ENCODE results near the gene VPS13C.

VPS13C gene

GRCh38 chr15:62093809-62094208 is 33.6 kb upstream of the VPS13C start:
- no peak overlapping the region for H4K8ac ChIP-seq (ENCODE audit: low read depth, low read length)
- no peak overlapping the region for H3K9ac ChIP-seq (ENCODE audit: low read depth, low read length, poor library complexity)
- H2AFZ ChIP-seq (ENCODE audit: low read length), result no peak overlapping the region
- no peak overlapping the region for H3K23ac ChIP-seq (ENCODE audit: low read depth, low read length, poor library complexity)
- H2BK15ac ChIP-seq (ENCODE audit: low read length), result no peak overlapping the region
- no peaks in the 10 kb centered on the region for H3K36me3 ChIP-seq (replicated peaks in 1 of 2; ENCODE audit: control insufficient read depth in 2 of 2, insufficient read depth in 2 of 2, low read length in 2 of 2)
- H3K79me1 ChIP-seq (ENCODE audit: low read depth, low read length), result no peaks in the 10 kb centered on the region
- H3K4me2 ChIP-seq (ENCODE audit: insufficient read depth, low read length, poor library complexity, severe bottlenecking), result no peak overlapping the region
- H4K91ac ChIP-seq (ENCODE audit: low read depth, low read length, poor library complexity), result no peak overlapping the region
- H3K4ac ChIP-seq (ENCODE audit: low read length), result no peak overlapping the region
- no peak overlapping the region for H2BK120ac ChIP-seq (ENCODE audit: low read depth, low read length)
- no CpG with 5 or more reads among the region's 5 CpGs for WGBS, 2 donors (ENCODE audit: extremely low coverage in 2 of 2, insufficient read length in 2 of 2, insufficient replicate concordance in 1 of 2)
- H3K27me3 ChIP-seq (ENCODE audit: control insufficient read depth in 3 of 3, insufficient read depth in 3 of 3, low read depth in 1 of 3, low read length in 3 of 3), result peaks cover 0 to 5% (median 0%) of the 10 kb centered on the region in 3 experiments
- H3K4me1 ChIP-seq (ENCODE audit: control insufficient read depth in 2 of 2, insufficient read depth in 1 of 2, low read depth in 1 of 2, low read length in 2 of 2), result no peaks in the 10 kb centered on the region
- no peaks in the 10 kb centered on the region for H3K9me3 ChIP-seq (replicated peaks in 1 of 2; ENCODE audit: control insufficient read depth in 2 of 2, insufficient read depth in 1 of 2, low read depth in 1 of 2, low read length in 2 of 2)
- no peak overlapping the region for H2BK5ac ChIP-seq (ENCODE audit: low read length)
- H2AK5ac ChIP-seq (ENCODE audit: low read depth, low read length), result no peak overlapping the region
- H3K14ac ChIP-seq (ENCODE audit: low read length), result no peak overlapping the region
- no peak overlapping the region for H3K4me3 ChIP-seq (ENCODE audit: low read length in 2 of 2)
- H3K27ac ChIP-seq (replicated peaks; ENCODE audit: low read length), result no peak overlapping the region
- H3K18ac ChIP-seq (ENCODE audit: low read length), result no peak overlapping the region
- DNase-seq (ENCODE audit: low spot score), result no peak
- no peak overlapping the region for H2BK12ac ChIP-seq (ENCODE audit: low read length)

DNA sequence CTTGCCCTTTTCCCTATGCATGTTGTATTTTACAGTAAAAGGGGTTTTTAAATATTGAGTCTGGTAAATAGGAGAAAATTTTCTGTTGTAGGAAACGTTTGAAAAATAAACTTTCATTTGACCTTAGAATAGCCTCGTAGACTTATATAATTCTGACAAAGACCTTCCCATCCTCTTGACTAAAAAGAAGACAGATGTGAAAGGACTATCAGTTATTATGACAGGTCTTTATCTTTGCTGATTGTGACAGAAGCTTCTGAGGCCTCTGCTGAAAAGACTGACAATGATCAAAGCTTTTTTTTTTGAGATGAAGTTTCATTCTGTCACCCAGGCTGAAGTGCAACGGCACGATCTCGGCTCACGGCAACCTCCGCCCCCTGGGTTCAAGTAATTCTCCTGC is 30.7 kb upstream of the VPS13C start:
- no peak overlapping the region for H3K9ac ChIP-seq (ENCODE audit: low read depth, low read length, poor library complexity)
- no peak overlapping the region for H2BK15ac ChIP-seq (ENCODE audit: low read length)
- H2BK5ac ChIP-seq (ENCODE audit: low read length), result no peak overlapping the region
- no peak overlapping the region for H2BK12ac ChIP-seq (ENCODE audit: low read length)
- H3K9me3 ChIP-seq (replicated peaks in 1 of 2; ENCODE audit: control insufficient read depth in 2 of 2, insufficient read depth in 1 of 2, low read depth in 1 of 2, low read length in 2 of 2), result no peaks in the 10 kb centered on the region
- H3K27me3 ChIP-seq (ENCODE audit: control insufficient read depth in 3 of 3, insufficient read depth in 3 of 3, low read depth in 1 of 3, low read length in 3 of 3), result peaks cover 0 to 5% (median 0%) of the 10 kb centered on the region in 3 experiments
- H3K4me1 ChIP-seq (ENCODE audit: control insufficient read depth in 2 of 2, insufficient read depth in 1 of 2, low read depth in 1 of 2, low read length in 2 of 2), result no peaks in the 10 kb centered on the region
- no peak overlapping the region for H3K4ac ChIP-seq (ENCODE audit: low read length)
- H3K4me3 ChIP-seq (ENCODE audit: low read length in 2 of 2), result no peak overlapping the region
- no peaks in the 10 kb centered on the region for H3K36me3 ChIP-seq (replicated peaks in 1 of 2; ENCODE audit: control insufficient read depth in 2 of 2, insufficient read depth in 2 of 2, low read length in 2 of 2)
- no peak overlapping the region for H3K4me2 ChIP-seq (ENCODE audit: insufficient read depth, low read length, poor library complexity, severe bottlenecking)
- H2AK5ac ChIP-seq (ENCODE audit: low read depth, low read length), result no peak overlapping the region
- no peak overlapping the region for H4K8ac ChIP-seq (ENCODE audit: low read depth, low read length)
- no peak overlapping the region for H2BK120ac ChIP-seq (ENCODE audit: low read depth, low read length)
- no peak overlapping the region for H3K27ac ChIP-seq (replicated peaks; ENCODE audit: low read length)
- DNase-seq (ENCODE audit: low spot score), result no peak
- no peak overlapping the region for H3K18ac ChIP-seq (ENCODE audit: low read length)
- no peak overlapping the region for H3K23ac ChIP-seq (ENCODE audit: low read depth, low read length, poor library complexity)
- WGBS, 2 donors (ENCODE audit: extremely low coverage in 2 of 2, insufficient read length in 2 of 2, insufficient replicate concordance in 1 of 2), result no CpG with 5 or more reads among the region's 7 CpGs
- H2AFZ ChIP-seq (ENCODE audit: low read length), result no peak overlapping the region
- no peaks in the 10 kb centered on the region for H3K79me1 ChIP-seq (ENCODE audit: low read depth, low read length)
- H3K14ac ChIP-seq (ENCODE audit: low read length), result no peak overlapping the region
- no peak overlapping the region for H4K91ac ChIP-seq (ENCODE audit: low read depth, low read length, poor library complexity)

DNA sequence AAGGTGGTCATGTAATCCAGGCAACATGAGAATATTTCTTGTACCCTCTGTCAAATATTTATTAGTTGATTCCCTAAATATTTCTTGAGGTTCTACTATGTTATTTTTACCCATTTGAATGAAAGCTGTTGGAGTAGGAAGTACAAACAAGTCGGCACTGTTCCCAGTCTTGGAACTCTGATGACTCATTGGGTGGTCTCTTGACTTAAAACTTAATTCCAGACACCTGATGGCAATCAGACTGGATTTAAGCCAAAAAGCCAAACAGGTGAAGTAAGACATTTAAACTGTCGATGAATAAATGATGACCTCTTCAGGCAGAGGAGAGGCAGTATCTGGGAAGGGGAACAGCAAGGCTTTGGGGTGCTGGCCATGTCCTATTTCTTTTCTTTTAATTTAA is 29.4 kb upstream of the VPS13C start:
- Histone ChIP-seq H4K8ac (ENCODE audit: low read depth, low read length) (no peak overlapping the region), H2AK5ac (ENCODE audit: low read depth, low read length) (no peak overlapping the region), H3K27me3 (ENCODE audit: control insufficient read depth in 3 of 3, insufficient read depth in 3 of 3, low read depth in 1 of 3, low read length in 3 of 3) (peaks cover 0 to 5% (median 0%) of the 10 kb centered on the region in 3 experiments), H3K36me3 (replicated peaks in 1 of 2; ENCODE audit: control insufficient read depth in 2 of 2, insufficient read depth in 2 of 2, low read length in 2 of 2) (no peaks in the 10 kb centered on the region), H2BK15ac (ENCODE audit: low read length) (no peak overlapping the region), H3K9ac (ENCODE audit: low read depth, low read length, poor library complexity) (no peak overlapping the region), H3K4ac (ENCODE audit: low read length) (no peak overlapping the region), H3K79me1 (ENCODE audit: low read depth, low read length) (no peaks in the 10 kb centered on the region), H3K23ac (ENCODE audit: low read depth, low read length, poor library complexity) (no peak overlapping the region), H4K91ac (ENCODE audit: low read depth, low read length, poor library complexity) (no peak overlapping the region), H3K4me1 (ENCODE audit: control insufficient read depth in 2 of 2, insufficient read depth in 1 of 2, low read depth in 1 of 2, low read length in 2 of 2) (no peaks in the 10 kb centered on the region), H2AFZ (ENCODE audit: low read length) (no peak overlapping the region), H3K18ac (ENCODE audit: low read length) (no peak overlapping the region), H3K27ac (replicated peaks; ENCODE audit: low read length) (no peak overlapping the region), H3K9me3 (replicated peaks in 1 of 2; ENCODE audit: control insufficient read depth in 2 of 2, insufficient read depth in 1 of 2, low read depth in 1 of 2, low read length in 2 of 2) (peaks cover 0 to 1% of the 10 kb centered on the region in 2 donors), H2BK12ac (ENCODE audit: low read length) (no peak overlapping the region), H3K4me3 (ENCODE audit: low read length in 2 of 2) (no peak overlapping the region), H2BK5ac (ENCODE audit: low read length) (no peak overlapping the region), H3K4me2 (ENCODE audit: insufficient read depth, low read length, poor library complexity, severe bottlenecking) (no peak overlapping the region), H3K14ac (ENCODE audit: low read length) (no peak overlapping the region), H2BK120ac (ENCODE audit: low read depth, low read length) (no peak overlapping the region)
- WGBS, 2 donors (ENCODE audit: extremely low coverage in 2 of 2, insufficient read length in 2 of 2, insufficient replicate concordance in 1 of 2), result no CpG with 5 or more reads among the region's 2 CpGs
- DNase-seq (ENCODE audit: low spot score), result no peak

DNA sequence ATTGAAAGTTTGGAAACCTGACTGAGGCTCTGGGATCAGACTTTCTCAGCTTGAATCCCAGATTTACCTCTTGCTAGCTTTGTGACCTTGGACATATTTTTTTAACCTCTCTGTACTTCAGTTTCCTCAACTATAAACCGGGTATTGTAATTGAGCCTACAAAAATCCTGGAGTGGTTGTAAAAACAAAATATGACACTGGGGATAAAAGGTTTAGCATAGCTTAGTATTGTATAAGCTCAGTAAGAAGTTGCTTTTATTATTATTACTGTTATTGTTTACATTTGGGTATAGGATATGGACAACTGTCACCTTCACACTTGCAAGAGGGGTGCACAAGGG is 28.1 kb upstream of the VPS13C start:
- Histone ChIP-seq H4K91ac (ENCODE audit: low read depth, low read length, poor library complexity) (no peak overlapping the region), H2BK12ac (ENCODE audit: low read length) (no peak overlapping the region), H3K14ac (ENCODE audit: low read length) (no peak overlapping the region), H3K27me3 (ENCODE audit: control insufficient read depth in 3 of 3, insufficient read depth in 3 of 3, low read depth in 1 of 3, low read length in 3 of 3) (peaks cover 0 to 5% (median 0%) of the 10 kb centered on the region in 3 experiments), H3K36me3 (replicated peaks in 1 of 2; ENCODE audit: control insufficient read depth in 2 of 2, insufficient read depth in 2 of 2, low read length in 2 of 2) (no peaks in the 10 kb centered on the region), H2BK120ac (ENCODE audit: low read depth, low read length) (no peak overlapping the region), H2BK5ac (ENCODE audit: low read length) (no peak overlapping the region), H4K8ac (ENCODE audit: low read depth, low read length) (no peak overlapping the region), H3K4me1 (ENCODE audit: control insufficient read depth in 2 of 2, insufficient read depth in 1 of 2, low read depth in 1 of 2, low read length in 2 of 2) (no peaks in the 10 kb centered on the region), H3K9ac (ENCODE audit: low read depth, low read length, poor library complexity) (no peak overlapping the region), H2AFZ (ENCODE audit: low read length) (no peak overlapping the region), H2AK5ac (ENCODE audit: low read depth, low read length) (no peak overlapping the region), H3K79me1 (ENCODE audit: low read depth, low read length) (no peaks in the 10 kb centered on the region), H3K4ac (ENCODE audit: low read length) (no peak overlapping the region), H3K23ac (ENCODE audit: low read depth, low read length, poor library complexity) (no peak overlapping the region), H3K4me2 (ENCODE audit: insufficient read depth, low read length, poor library complexity, severe bottlenecking) (no peak overlapping the region), H3K27ac (replicated peaks; ENCODE audit: low read length) (no peak overlapping the region), H3K9me3 (replicated peaks in 1 of 2; ENCODE audit: control insufficient read depth in 2 of 2, insufficient read depth in 1 of 2, low read depth in 1 of 2, low read length in 2 of 2) (peaks cover 0 to 1% of the 10 kb centered on the region in 2 donors), H2BK15ac (ENCODE audit: low read length) (no peak overlapping the region), H3K4me3 (ENCODE audit: low read length in 2 of 2) (no peak overlapping the region), H3K18ac (ENCODE audit: low read length) (no peak overlapping the region)
- no peak for DNase-seq (ENCODE audit: low spot score)
- WGBS, 2 donors (ENCODE audit: extremely low coverage in 2 of 2, insufficient read length in 2 of 2, insufficient replicate concordance in 1 of 2), result no CpG with 5 or more reads among the region's 1 CpG
